ENCODE data around the gene MILR1.

MILR1 gene

DNA sequence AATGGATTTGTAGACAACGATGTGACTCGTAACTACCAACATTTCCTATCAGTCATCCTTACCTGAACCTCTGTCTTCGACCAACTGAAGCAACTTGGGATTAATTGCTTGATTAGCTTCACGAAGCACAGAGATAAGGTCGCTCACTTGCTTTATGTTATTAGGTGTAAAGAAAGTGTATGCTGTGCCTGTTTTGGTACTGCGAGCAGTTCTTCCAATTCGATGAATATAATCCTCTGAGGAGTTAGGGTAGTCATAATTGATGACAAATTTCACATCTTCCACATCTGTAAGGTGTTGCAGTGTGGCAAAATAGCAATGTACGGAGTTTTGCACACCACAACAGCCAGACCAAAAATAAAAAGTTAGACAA lies 51.6 kb downstream of the MILR1 start:
- DNase-seq (ENCODE audit: extremely low read depth, insufficient read length): no peak
- TF ChIP-seq, protein P1, sequence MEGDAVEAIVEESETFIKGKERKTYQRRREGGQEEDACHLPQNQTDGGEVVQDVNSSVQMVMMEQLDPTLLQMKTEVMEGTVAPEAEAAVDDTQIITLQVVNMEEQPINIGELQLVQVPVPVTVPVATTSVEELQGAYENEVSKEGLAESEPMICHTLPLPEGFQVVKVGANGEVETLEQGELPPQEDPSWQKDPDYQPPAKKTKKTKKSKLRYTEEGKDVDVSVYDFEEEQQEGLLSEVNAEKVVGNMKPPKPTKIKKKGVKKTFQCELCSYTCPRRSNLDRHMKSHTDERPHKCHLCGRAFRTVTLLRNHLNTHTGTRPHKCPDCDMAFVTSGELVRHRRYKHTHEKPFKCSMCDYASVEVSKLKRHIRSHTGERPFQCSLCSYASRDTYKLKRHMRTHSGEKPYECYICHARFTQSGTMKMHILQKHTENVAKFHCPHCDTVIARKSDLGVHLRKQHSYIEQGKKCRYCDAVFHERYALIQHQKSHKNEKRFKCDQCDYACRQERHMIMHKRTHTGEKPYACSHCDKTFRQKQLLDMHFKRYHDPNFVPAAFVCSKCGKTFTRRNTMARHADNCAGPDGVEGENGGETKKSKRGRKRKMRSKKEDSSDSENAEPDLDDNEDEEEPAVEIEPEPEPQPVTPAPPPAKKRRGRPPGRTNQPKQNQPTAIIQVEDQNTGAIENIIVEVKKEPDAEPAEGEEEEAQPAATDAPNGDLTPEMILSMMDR (IDR thresholded peaks at IDR 0.05; ENCODE audit: insufficient read depth, low read length, poor library complexity, severe bottlenecking): no peak

GRCh38 chr17:64500862-64501765 lies 52.2 kb downstream of the MILR1 start:
- DNase-seq (ENCODE audit: extremely low read depth, insufficient read length): no peak
- TF ChIP-seq, protein P1 (IDR thresholded peaks at IDR 0.05; ENCODE audit: insufficient read depth, low read length, poor library complexity, severe bottlenecking): no peak
- H3K4me3 ChIP-seq (replicated peaks; ENCODE audit: low read depth, low read length): no peak overlapping the region
- peaks cover 32% of the 10 kb centered on the region for H3K36me3 ChIP-seq (ENCODE audit: control insufficient read depth, insufficient read depth, low read length)
- no peaks in the 10 kb centered on the region for H3K27me3 ChIP-seq (replicated peaks; ENCODE audit: control insufficient read depth, insufficient read depth, low read length)

More for the DNA sequence above, 51.6 kb downstream of the MILR1 start:
- Histone ChIP-seq H3K27me3 (replicated peaks; ENCODE audit: control insufficient read depth, insufficient read depth, low read length) (no peaks in the 10 kb centered on the region), H3K4me3 (replicated peaks; ENCODE audit: low read depth, low read length) (no peak overlapping the region), H3K36me3 (ENCODE audit: control insufficient read depth, insufficient read depth, low read length) (peaks cover 32% of the 10 kb centered on the region)

DNA sequence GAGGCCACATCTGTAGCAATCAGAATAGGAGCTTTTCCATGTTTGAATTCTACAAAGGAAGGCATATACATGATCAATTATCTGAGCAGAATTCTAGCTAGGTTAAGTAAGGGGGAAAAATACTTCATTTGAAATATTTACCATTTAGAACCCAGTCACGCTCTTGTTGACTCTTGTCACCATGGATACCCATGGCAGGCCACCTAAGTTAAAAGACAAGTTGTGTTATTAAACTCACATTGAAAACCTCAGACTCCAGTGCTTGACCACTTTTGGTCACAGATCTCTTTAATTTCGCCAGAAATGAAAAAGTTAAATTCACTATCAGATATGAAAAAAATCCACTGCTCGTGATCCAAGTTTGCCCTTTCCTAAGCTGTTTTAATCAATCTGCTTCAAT lies 53.1 kb downstream of the MILR1 start:
- TF ChIP-seq, protein P1 (IDR thresholded peaks at IDR 0.05; ENCODE audit: insufficient read depth, low read length, poor library complexity, severe bottlenecking): no peak
- Histone ChIP-seq H3K27me3 (replicated peaks; ENCODE audit: control insufficient read depth, insufficient read depth, low read length) (no peaks in the 10 kb centered on the region), H3K36me3 (ENCODE audit: control insufficient read depth, insufficient read depth, low read length) (peaks cover 32% of the 10 kb centered on the region), H3K4me3 (replicated peaks; ENCODE audit: low read depth, low read length) (no peak overlapping the region)
- DNase-seq (ENCODE audit: extremely low read depth, insufficient read length): no peak

- Histone ChIP-seq H3K4me3 (replicated peaks; ENCODE audit: low read depth, low read length) (no peak overlapping the region), H3K36me3 (ENCODE audit: control insufficient read depth, insufficient read depth, low read length) (peaks cover 32% of the 10 kb centered on the region), H3K27me3 (replicated peaks; ENCODE audit: control insufficient read depth, insufficient read depth, low read length) (no peaks in the 10 kb centered on the region)
- TF ChIP-seq, protein P1 (IDR thresholded peaks at IDR 0.05; ENCODE audit: insufficient read depth, low read length, poor library complexity, severe bottlenecking): no peak
- DNase-seq (ENCODE audit: extremely low read depth, insufficient read length): no peak
Observed at GRCh38 chr17:64502809-64503208, 53.9 kb downstream of the MILR1 start.

- no peak for DNase-seq (ENCODE audit: extremely low read depth, insufficient read length)
- no peaks in the 10 kb centered on the region for H3K27me3 ChIP-seq (replicated peaks; ENCODE audit: control insufficient read depth, insufficient read depth, low read length)
- H3K4me3 ChIP-seq (replicated peaks; ENCODE audit: low read depth, low read length): no peak overlapping the region
- H3K36me3 ChIP-seq (ENCODE audit: control insufficient read depth, insufficient read depth, low read length): peaks cover 32% of the 10 kb centered on the region
- TF ChIP-seq, protein P1 (IDR thresholded peaks at IDR 0.05; ENCODE audit: insufficient read depth, low read length, poor library complexity, severe bottlenecking): no peak
Observed at GRCh38 chr17:64503341-64503740, 54.4 kb downstream of the MILR1 start.
